ENCODE data around the gene EVL.
"Not testable (repeated sequence)": the region's sequence is repeated elsewhere in the genome, so short reads cannot be mapped to it uniquely, and the experiment has no call there.

The EVL gene

GRCh38 chr14:100153560-100153959 is 88.3 kb downstream of the EVL start:
- CTCF ChIA-PET: interaction anchor here (1.1 to 1.2 kb wide), 2 partner anchors 11 to 81 kb away, joined by 3 read pairs; no protein-coding TSS in a partner anchor

GRCh38 chr14:100155049-100155621 is 89.9 kb downstream of the EVL start:
- peaks cover 10% of the 10 kb centered on the region for H3K9me3 Mint-ChIP-seq
- H3K27ac Mint-ChIP-seq: no peak overlapping the region
- CTCF ChIA-PET: interaction anchor here (1.1 to 1.7 kb wide), 5 partner anchors 38 to 174 kb away, joined by 3 to 7 read pairs (median 5); no protein-coding TSS in a partner anchor
- H3K4me1 Mint-ChIP-seq: peaks cover 2% of the 10 kb centered on the region
- H3K36me3 Mint-ChIP-seq: peaks cover 5% of the 10 kb centered on the region
- H3K27me3 Mint-ChIP-seq: peaks cover 83% of the 10 kb centered on the region
- peak; percentile 54 for DNase-seq
- H3K4me3 Mint-ChIP-seq: no peak overlapping the region

More at GRCh38 chr14:100153560-100153959, 88.3 kb downstream of the EVL start:
- H3K4me3 Mint-ChIP-seq: no peak overlapping the region
- no peak for DNase-seq
- H3K9me3 Mint-ChIP-seq: peaks cover 10% of the 10 kb centered on the region
- H3K4me1 Mint-ChIP-seq: peaks cover 3% of the 10 kb centered on the region
- peaks cover 5% of the 10 kb centered on the region for H3K36me3 Mint-ChIP-seq
- peaks cover 73% of the 10 kb centered on the region for H3K27me3 Mint-ChIP-seq
- H3K27ac Mint-ChIP-seq: no peak overlapping the region

- H3K36me3 Mint-ChIP-seq: peaks cover 5% of the 10 kb centered on the region
- no peak for DNase-seq
- H3K4me1 Mint-ChIP-seq: peaks cover 2% of the 10 kb centered on the region
- peaks cover 91% of the 10 kb centered on the region for H3K27me3 Mint-ChIP-seq
- no peak overlapping the region for H3K4me3 Mint-ChIP-seq
- H3K27ac Mint-ChIP-seq: no peak overlapping the region
- H3K9me3 Mint-ChIP-seq: peaks cover 10% of the 10 kb centered on the region
- CTCF ChIA-PET: interaction anchor here (0.9 to 1.7 kb wide), 6 partner anchors 14 to 175 kb away, joined by 3 to 7 read pairs (median 4); no protein-coding TSS in a partner anchor
Observed at GRCh38 chr14:100155756-100156616, 90.8 kb downstream of the EVL start.

- Mint-ChIP-seq H3K9me3 (peaks cover 10% of the 10 kb centered on the region), H3K27me3 (peaks cover 90% of the 10 kb centered on the region), H3K36me3 (peaks cover 5% of the 10 kb centered on the region), H3K4me3 (no peak overlapping the region), H3K27ac (no peak overlapping the region), H3K4me1 (peaks cover 2% of the 10 kb centered on the region)
- CTCF ChIA-PET: interaction anchor here (1.1 kb wide), 1 partner anchor 36 kb away, joined by 4 read pairs; no protein-coding TSS in a partner anchor
- no peak for DNase-seq
Observed at GRCh38 chr14:100156776-100157175, 91.6 kb downstream of the EVL start.

- not testable (repeated sequence) for H3K4me1 Mint-ChIP-seq, H3K4me3 Mint-ChIP-seq, DNase-seq, H3K36me3 Mint-ChIP-seq, H3K27ac Mint-ChIP-seq
- Mint-ChIP-seq H3K9me3 (peaks cover 10% of the 10 kb centered on the region), H3K27me3 (peaks cover 86% of the 10 kb centered on the region)
- CTCF ChIA-PET: interaction anchor here (1.1 kb wide), 1 partner anchor 35 kb away, joined by 4 read pairs; no protein-coding TSS in a partner anchor
Observed at GRCh38 chr14:100157548-100158232, 92.5 kb downstream of the EVL start.

GRCh38 chr14:100158566-100159093 is 93.4 kb downstream of the EVL start:
- CTCF ChIA-PET: no interaction called here
- peaks cover 10% of the 10 kb centered on the region for H3K9me3 Mint-ChIP-seq

GRCh38 chr14:100159094-100159864 is 94.1 kb downstream of the EVL start, which contains the start of gene DEGS2:
Gene DEGS2 (minus strand): TSS chr14:100159645. CDS start chr14:100159587, 58 bp downstream.
- Mint-ChIP-seq H3K36me3 (peaks cover 5% of the 10 kb centered on the region), H3K27ac (no peak within 1 kb of the TSS), H3K4me1 (peaks cover 2% of the 10 kb centered on the region), H3K4me3 (peak within 1 kb of the TSS; percentile 62), H3K27me3 (peaks cover 84% of the 10 kb centered on the region), H3K9me3 (peaks cover 10% of the 10 kb centered on the region)
- DNase-seq: peak; percentile 71
- CTCF ChIA-PET: interaction anchor here (1.5 kb wide), 1 partner anchor 33 kb away, joined by 7 read pairs; no protein-coding TSS in a partner anchor

More at GRCh38 chr14:100158566-100159093, 93.4 kb downstream of the EVL start:
- Mint-ChIP-seq H3K36me3 (peaks cover 5% of the 10 kb centered on the region), H3K27ac (no peak overlapping the region), H3K4me3 (peak overlapping the region; percentile 38), H3K27me3 (peaks cover 85% of the 10 kb centered on the region), H3K4me1 (peaks cover 2% of the 10 kb centered on the region)
- no peak for DNase-seq

GRCh38 chr14:100159865-100160533 is 94.8 kb downstream of the EVL start:
- peaks cover 4% of the 10 kb centered on the region for H3K9me3 Mint-ChIP-seq
- H3K27ac Mint-ChIP-seq: no peak overlapping the region
- H3K4me3 Mint-ChIP-seq: peak overlapping the region; percentile 43
- peaks cover 4% of the 10 kb centered on the region for H3K4me1 Mint-ChIP-seq
- H3K36me3 Mint-ChIP-seq: peaks cover 3% of the 10 kb centered on the region
- H3K27me3 Mint-ChIP-seq: peaks cover 83% of the 10 kb centered on the region
- DNase-seq: no peak
- CTCF ChIA-PET: interaction anchor here (1.5 kb wide), 1 partner anchor 33 kb away, joined by 7 read pairs; no protein-coding TSS in a partner anchor

- peaks cover 5% of the 10 kb centered on the region for H3K4me1 Mint-ChIP-seq
Observed at GRCh38 chr14:100160534-100160916, 95.3 kb downstream of the EVL start.

GRCh38 chr14:100165376-100165775 is 100.2 kb downstream of the EVL start:
- Mint-ChIP-seq H3K27me3 (peaks cover 55% of the 10 kb centered on the region), H3K9me3 (no peaks in the 10 kb centered on the region), H3K27ac (no peak overlapping the region), H3K4me1 (peaks cover 12% of the 10 kb centered on the region), H3K4me3 (no peak overlapping the region), H3K36me3 (no peaks in the 10 kb centered on the region)
- no peak for DNase-seq
- CTCF ChIA-PET: interaction anchor here (1.6 kb wide), 1 partner anchor 28 kb away, joined by 5 read pairs; no protein-coding TSS in a partner anchor

More at GRCh38 chr14:100160534-100160916, 95.3 kb downstream of the EVL start:
- DNase-seq: no peak
- Mint-ChIP-seq H3K4me3 (peak overlapping the region; percentile 43), H3K9me3 (no peaks in the 10 kb centered on the region), H3K27ac (no peak overlapping the region), H3K36me3 (no peaks in the 10 kb centered on the region), H3K27me3 (peaks cover 83% of the 10 kb centered on the region)
- CTCF ChIA-PET: interaction anchor here (1.5 kb wide), 1 partner anchor 32 kb away, joined by 7 read pairs; no protein-coding TSS in a partner anchor

GRCh38 chr14:100165831-100166440 is 100.7 kb downstream of the EVL start:
- no peaks in the 10 kb centered on the region for H3K9me3 Mint-ChIP-seq
- H3K36me3 Mint-ChIP-seq: no peaks in the 10 kb centered on the region
- CTCF ChIA-PET: interaction anchor here (1.6 kb wide), 1 partner anchor 27 kb away, joined by 5 read pairs; no protein-coding TSS in a partner anchor
- peaks cover 12% of the 10 kb centered on the region for H3K4me1 Mint-ChIP-seq
- peak overlapping the region; percentile 44 for H3K4me3 Mint-ChIP-seq
- no peak for DNase-seq
- no peak overlapping the region for H3K27ac Mint-ChIP-seq
- H3K27me3 Mint-ChIP-seq: peaks cover 50% of the 10 kb centered on the region

- Mint-ChIP-seq H3K4me3 (no peak overlapping the region), H3K36me3 (no peaks in the 10 kb centered on the region), H3K9me3 (no peaks in the 10 kb centered on the region), H3K4me1 (peaks cover 12% of the 10 kb centered on the region), H3K27me3 (peaks cover 50% of the 10 kb centered on the region), H3K27ac (no peak overlapping the region)
- CTCF ChIA-PET: no interaction called here
- DNase-seq: no peak
Observed at GRCh38 chr14:100168506-100168905, 103.3 kb downstream of the EVL start.

Measured in activated naive CD4-positive, alpha-beta T cell treated with anti-CD3 and anti-CD28 coated beads, Interleukin-2, amount 10 ng/mL, durations not matched to agents 7 days and 5 days (primary cell).